Measurements from ENCODE around the gene KIAA0586. TPM values are rescaled to one million over a fixed set of nuclear protein-coding genes. Genes with fewer than 3 reads are reported as not detected.

Gene KIAA0586
- total and polyA plus RNA-seq, 11 donors = 5.9 to 19.7 (median 13.6) TPM

GRCh38 chr14:58484176-58484575 lies 56.7 kb downstream of the KIAA0586 start:
- H3K9me3 ChIP-seq = no peaks in the 10 kb centered on the region
- intact Hi-C loops (cut with DNase I) = no loop called here
- H3K27me3 ChIP-seq = no peaks in the 10 kb centered on the region
- DNase-seq (no peak), ATAC-seq (no peak)
- TF ChIP-seq, protein P1, sequence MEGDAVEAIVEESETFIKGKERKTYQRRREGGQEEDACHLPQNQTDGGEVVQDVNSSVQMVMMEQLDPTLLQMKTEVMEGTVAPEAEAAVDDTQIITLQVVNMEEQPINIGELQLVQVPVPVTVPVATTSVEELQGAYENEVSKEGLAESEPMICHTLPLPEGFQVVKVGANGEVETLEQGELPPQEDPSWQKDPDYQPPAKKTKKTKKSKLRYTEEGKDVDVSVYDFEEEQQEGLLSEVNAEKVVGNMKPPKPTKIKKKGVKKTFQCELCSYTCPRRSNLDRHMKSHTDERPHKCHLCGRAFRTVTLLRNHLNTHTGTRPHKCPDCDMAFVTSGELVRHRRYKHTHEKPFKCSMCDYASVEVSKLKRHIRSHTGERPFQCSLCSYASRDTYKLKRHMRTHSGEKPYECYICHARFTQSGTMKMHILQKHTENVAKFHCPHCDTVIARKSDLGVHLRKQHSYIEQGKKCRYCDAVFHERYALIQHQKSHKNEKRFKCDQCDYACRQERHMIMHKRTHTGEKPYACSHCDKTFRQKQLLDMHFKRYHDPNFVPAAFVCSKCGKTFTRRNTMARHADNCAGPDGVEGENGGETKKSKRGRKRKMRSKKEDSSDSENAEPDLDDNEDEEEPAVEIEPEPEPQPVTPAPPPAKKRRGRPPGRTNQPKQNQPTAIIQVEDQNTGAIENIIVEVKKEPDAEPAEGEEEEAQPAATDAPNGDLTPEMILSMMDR (IDR thresholded peaks at IDR 0.05) = no peak
- no peak for TF ChIP-seq POLR2A (IDR thresholded peaks at IDR 0.05)
- no peak overlapping the region for H3K27ac ChIP-seq
- WGBS, 4 donors = 76 to 88% (median 82%) methylated on average over 1 of the region's 1 CpG
- H3K4me3 ChIP-seq = no peak overlapping the region
- H3K36me3 ChIP-seq = peaks cover 0 to 75% (median 47%) of the 10 kb centered on the region in 9 donors
- H3K4me1 ChIP-seq = peaks cover 0 to 5% (median 0%) of the 10 kb centered on the region in 12 donors

GRCh38 chr14:58488550-58488949 lies 61.0 kb downstream of the KIAA0586 start:
- H3K36me3 ChIP-seq = peaks cover 0 to 87% (median 57%) of the 10 kb centered on the region in 9 donors
- no peak for DNase-seq
- peaks cover 0 to 5% (median 0%) of the 10 kb centered on the region in 12 donors for H3K4me1 ChIP-seq
- H3K4me3 ChIP-seq = no peak overlapping the region
- intact Hi-C loops (cut with DNase I) = no loop called here
- 68 to 81% (median 75%) methylated on average over 1 of the region's 1 CpG for WGBS, 4 donors
- no peaks in the 10 kb centered on the region for H3K27me3 ChIP-seq
- H3K9me3 ChIP-seq = no peaks in the 10 kb centered on the region
- no peak overlapping the region for H3K27ac ChIP-seq
- no peak for ATAC-seq
- TF ChIP-seq POLR2A (IDR thresholded peaks at IDR 0.05) = no peak
- TF ChIP-seq, protein P1 (IDR thresholded peaks at IDR 0.05) = no peak

- no peak for TF ChIP-seq POLR2A (IDR thresholded peaks at IDR 0.05)
- TF ChIP-seq, protein P1 (IDR thresholded peaks at IDR 0.05) = no peak
- DNase-seq (no peak), ATAC-seq (no peak)
- H3K27me3 ChIP-seq = no peaks in the 10 kb centered on the region
- WGBS, 4 donors = 95 to 100% (median 99%) methylated on average over 1 of the region's 1 CpG
- intact Hi-C loops (cut with DNase I) = no loop called here
- H3K4me3 ChIP-seq = no peak overlapping the region
- H3K9me3 ChIP-seq = no peaks in the 10 kb centered on the region
- H3K4me1 ChIP-seq = peaks cover 0 to 5% (median 0%) of the 10 kb centered on the region in 12 donors
- peaks cover 0 to 98% (median 57%) of the 10 kb centered on the region in 9 donors for H3K36me3 ChIP-seq
- H3K27ac ChIP-seq = no peak overlapping the region
Measured at GRCh38 chr14:58491593-58491992, 64.1 kb downstream of the KIAA0586 start.

GRCh38 chr14:58492044-58492443 lies 64.5 kb downstream of the KIAA0586 start:
- 94 to 98% (median 97%) methylated on average over 1 of the region's 1 CpG for WGBS, 4 donors

More at GRCh38 chr14:58492044-58492443, 64.5 kb downstream of the KIAA0586 start:
- H3K27ac ChIP-seq = no peak overlapping the region
- ATAC-seq (no peak), DNase-seq (no peak)
- peaks cover 0 to 5% (median 0%) of the 10 kb centered on the region in 12 donors for H3K4me1 ChIP-seq
- TF ChIP-seq POLR2A (IDR thresholded peaks at IDR 0.05) = no peak
- TF ChIP-seq, protein P1 (IDR thresholded peaks at IDR 0.05) = no peak
- H3K27me3 ChIP-seq = no peaks in the 10 kb centered on the region
- H3K36me3 ChIP-seq = peaks cover 0 to 96% (median 55%) of the 10 kb centered on the region in 9 donors
- intact Hi-C loops (cut with DNase I) = no loop called here
- no peaks in the 10 kb centered on the region for H3K9me3 ChIP-seq
- no peak overlapping the region for H3K4me3 ChIP-seq
